ENCODE measurements around the gene TRPM5. TPM values are rescaled to one million over a fixed set of nuclear protein-coding genes. Genes with fewer than 3 reads are reported as not detected.

The TRPM5 gene
- total RNA-seq, 1 donor from 2014 or later = 0.09 TPM

DNA sequence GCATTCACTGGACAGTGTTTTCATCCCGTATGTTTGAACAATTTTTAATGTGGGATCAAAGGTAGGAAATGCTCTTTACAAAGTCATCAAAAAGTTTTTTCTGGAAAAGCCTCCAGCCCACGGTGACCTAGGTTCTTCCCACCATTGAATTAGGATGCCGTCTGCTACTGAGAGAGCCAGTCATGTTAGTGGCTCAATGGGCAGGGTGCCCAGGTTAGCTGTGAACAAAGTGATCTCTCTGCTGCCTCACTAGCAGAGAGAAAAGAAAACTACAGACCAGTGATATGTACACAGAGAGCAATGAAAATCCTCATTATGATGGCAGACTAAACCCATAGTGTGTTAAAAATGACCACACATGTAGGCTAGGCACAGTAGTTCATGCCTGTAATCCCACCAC, 32.9 kb upstream of the TRPM5 start:
- TF ChIP-seq, protein P1, sequence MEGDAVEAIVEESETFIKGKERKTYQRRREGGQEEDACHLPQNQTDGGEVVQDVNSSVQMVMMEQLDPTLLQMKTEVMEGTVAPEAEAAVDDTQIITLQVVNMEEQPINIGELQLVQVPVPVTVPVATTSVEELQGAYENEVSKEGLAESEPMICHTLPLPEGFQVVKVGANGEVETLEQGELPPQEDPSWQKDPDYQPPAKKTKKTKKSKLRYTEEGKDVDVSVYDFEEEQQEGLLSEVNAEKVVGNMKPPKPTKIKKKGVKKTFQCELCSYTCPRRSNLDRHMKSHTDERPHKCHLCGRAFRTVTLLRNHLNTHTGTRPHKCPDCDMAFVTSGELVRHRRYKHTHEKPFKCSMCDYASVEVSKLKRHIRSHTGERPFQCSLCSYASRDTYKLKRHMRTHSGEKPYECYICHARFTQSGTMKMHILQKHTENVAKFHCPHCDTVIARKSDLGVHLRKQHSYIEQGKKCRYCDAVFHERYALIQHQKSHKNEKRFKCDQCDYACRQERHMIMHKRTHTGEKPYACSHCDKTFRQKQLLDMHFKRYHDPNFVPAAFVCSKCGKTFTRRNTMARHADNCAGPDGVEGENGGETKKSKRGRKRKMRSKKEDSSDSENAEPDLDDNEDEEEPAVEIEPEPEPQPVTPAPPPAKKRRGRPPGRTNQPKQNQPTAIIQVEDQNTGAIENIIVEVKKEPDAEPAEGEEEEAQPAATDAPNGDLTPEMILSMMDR (conservative IDR thresholded peaks at IDR 0.05) = no peak
- Mint-ChIP-seq H3K27ac (ENCODE audit: unreplicated experiment) (no peak overlapping the region), H3K4me3 (no peak overlapping the region), H3K36me3 (ENCODE audit: low read depth) (peaks cover 9% of the 10 kb centered on the region), H3K9me3 (peaks cover 20% of the 10 kb centered on the region), H3K4me1 (no peaks in the 10 kb centered on the region), H3K27me3 (ENCODE audit: low read depth) (peaks cover 43% of the 10 kb centered on the region)
- DNase-seq (ENCODE audit: low read depth, low spot score) = no peak

DNA sequence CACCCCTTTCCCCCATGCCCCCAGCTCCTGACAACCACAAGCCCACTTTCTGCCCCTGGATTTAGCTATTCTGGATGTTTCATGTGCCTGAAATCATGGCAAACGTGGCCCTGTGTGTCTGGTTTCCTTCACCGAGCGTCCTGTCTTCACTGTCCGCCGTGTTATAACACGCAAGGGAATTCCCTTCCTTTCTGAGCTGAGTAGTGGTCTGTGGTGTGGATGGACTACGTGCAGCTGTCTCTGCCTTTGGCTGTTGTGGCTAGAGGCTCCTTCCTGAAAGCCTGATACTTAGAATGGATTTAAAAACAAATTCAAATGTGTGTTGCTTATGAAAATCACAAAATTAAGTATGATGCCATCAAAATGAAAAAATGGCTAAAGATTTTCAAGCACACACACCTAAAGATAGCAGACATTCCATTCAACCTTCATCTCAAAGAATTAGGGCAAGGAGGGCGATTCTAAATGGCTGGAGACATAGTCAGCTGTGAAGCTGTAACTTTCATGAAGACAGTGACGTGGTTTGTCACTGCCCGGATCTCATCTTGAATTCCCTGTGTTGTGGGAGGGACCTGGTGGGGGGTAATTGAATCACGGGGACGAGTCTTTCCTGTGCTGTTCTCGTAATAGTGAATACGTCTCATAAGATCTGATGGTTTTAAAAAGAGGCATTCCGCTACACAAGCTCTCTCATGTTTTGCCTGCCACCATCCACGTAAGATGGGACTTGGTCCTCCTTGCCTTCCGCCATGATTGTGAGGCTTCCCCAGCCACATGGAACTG, 31.0 kb upstream of the TRPM5 start:
- Mint-ChIP-seq H3K4me1 (no peaks in the 10 kb centered on the region), H3K27me3 (ENCODE audit: low read depth) (peaks cover 37% of the 10 kb centered on the region), H3K36me3 (ENCODE audit: low read depth) (peaks cover 5% of the 10 kb centered on the region), H3K27ac (ENCODE audit: unreplicated experiment) (peak overlapping the region; percentile 2), H3K9me3 (peaks cover 16% of the 10 kb centered on the region), H3K4me3 (no peak overlapping the region)
- DNase-seq (ENCODE audit: low read depth, low spot score) = no peak
- TF ChIP-seq, protein P1 (conservative IDR thresholded peaks at IDR 0.05) = no peak

DNA sequence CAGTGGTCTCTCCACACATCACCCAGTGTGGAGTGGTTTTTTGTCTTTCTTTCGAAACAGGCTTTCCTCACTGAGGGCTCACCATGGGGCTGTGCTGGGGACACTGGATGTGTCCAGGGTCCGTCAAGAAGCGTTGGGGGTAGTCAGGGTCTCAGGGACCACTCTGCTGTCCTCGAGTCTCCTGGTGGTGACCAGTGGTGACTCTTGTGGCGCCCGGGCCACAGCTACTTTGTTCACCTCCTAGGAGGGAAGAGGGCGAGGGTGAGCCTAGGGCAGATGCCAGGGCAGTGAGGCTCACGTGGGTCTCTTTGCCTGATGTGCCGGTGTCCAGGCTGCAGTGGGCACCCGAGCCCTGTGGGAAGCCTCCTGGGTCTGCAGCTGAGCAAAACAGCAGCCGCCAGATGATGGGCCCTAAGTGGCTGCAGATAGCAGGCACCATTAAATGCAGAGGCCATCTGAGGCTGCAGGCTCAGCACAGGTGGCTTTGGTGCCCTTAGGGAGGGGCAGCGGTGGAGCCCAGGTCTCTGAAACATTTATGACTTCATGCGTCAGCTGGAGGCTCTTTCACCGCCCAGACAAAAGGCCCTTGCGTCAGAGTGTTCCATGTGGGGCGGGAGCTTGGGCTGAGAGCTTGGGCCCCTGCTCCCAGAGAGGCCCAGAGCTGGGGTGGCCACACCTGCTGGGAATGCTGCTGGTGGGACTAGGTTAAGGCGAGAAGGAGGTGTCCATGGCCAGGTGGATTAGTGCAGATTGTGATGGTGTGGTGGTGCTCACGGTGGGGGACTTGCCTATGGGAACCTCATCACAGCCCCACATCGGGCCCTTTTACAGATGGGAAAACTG, 30.0 kb upstream of the TRPM5 start:
- no peaks in the 10 kb centered on the region for H3K36me3 Mint-ChIP-seq (ENCODE audit: low read depth)
- TF ChIP-seq, protein P1 (conservative IDR thresholded peaks at IDR 0.05) = no peak
- DNase-seq (ENCODE audit: low read depth, low spot score) = no peak
- H3K4me1 Mint-ChIP-seq = no peaks in the 10 kb centered on the region
- no peak overlapping the region for H3K4me3 Mint-ChIP-seq
- peaks cover 38% of the 10 kb centered on the region for H3K27me3 Mint-ChIP-seq (ENCODE audit: low read depth)
- H3K9me3 Mint-ChIP-seq = peaks cover 10% of the 10 kb centered on the region
- H3K27ac Mint-ChIP-seq (ENCODE audit: unreplicated experiment) = no peak overlapping the region

DNA sequence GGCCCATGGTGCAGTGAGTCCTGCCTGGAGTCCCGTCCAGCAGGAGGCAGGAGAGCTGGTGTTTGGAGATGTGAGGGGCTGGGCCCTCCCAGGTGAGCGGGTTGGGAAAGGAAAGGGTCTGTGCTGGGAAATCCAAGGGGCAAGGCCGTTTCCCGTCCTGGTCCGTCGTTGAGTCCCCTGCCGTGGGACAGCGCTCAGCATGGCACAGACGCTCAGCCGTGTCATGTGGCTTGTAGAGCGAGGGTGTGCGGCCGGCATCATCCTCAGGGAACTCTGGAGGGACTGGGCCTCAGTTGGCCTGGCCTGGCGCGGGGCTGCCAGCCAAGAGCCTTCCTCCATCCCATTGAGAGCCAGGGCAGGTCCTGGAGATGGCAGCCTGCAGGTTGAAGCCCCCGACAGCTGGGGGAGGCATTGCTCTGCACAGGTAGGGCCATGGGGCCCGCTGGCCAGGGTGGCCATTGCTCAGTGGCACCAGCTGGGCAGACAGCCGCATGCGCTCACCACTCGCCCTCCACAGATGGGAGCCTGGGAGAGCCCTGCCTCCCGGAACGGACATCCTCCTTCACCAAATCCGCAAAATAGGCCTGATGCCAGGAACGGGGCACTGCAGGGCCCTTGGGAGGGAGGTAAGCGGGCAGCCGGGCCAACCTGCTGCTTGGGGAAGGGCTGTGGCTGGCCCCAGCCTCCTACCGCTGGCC, 29.2 kb upstream of the TRPM5 start:
- Mint-ChIP-seq H3K9me3 (peaks cover 7% of the 10 kb centered on the region), H3K27me3 (ENCODE audit: low read depth) (peaks cover 42% of the 10 kb centered on the region), H3K27ac (ENCODE audit: unreplicated experiment) (no peak overlapping the region), H3K36me3 (ENCODE audit: low read depth) (no peaks in the 10 kb centered on the region), H3K4me1 (no peaks in the 10 kb centered on the region), H3K4me3 (no peak overlapping the region)
- no peak for DNase-seq (ENCODE audit: low read depth, low spot score)
- TF ChIP-seq, protein P1 (conservative IDR thresholded peaks at IDR 0.05) = no peak

DNA sequence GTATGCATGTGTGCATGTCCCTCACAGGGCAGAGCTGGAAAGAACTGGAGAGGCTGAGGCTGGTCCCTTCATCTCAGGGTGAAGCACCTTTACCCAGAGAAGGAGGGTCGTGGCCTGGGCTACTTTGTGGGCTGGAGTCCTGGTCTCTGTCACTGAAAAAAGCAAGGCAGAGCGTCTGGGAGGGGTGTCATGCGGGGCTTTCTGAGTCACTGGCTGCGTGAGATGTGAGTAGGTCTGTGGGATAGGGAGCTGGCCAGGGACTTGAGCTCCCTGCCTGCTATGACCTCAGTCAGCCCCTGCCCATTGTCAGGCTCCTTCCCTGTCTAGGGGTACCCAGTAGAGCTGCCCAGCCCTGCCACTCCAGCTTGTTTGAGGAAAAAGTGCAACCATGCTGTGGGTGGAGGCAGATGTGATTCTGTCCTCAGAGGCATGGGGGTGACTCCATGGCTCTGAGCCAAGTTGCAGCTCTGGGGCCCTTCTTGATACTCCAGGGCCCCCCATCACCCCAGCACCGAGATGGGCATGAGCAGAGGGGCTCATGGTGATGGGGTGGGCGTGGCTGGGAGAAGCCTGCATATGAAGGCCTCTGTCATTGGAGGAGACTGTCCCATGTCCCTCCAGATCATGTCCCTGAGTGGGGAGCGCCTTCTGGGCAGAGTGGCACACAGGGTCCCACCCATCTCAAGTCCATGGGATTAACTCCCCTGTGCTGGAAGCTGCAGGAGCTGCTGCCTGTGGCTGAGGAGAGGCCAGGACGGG, 28.3 kb upstream of the TRPM5 start:
- Mint-ChIP-seq H3K27ac (ENCODE audit: unreplicated experiment) (no peak overlapping the region), H3K27me3 (ENCODE audit: low read depth) (peaks cover 35% of the 10 kb centered on the region), H3K36me3 (ENCODE audit: low read depth) (no peaks in the 10 kb centered on the region), H3K4me3 (no peak overlapping the region), H3K4me1 (no peaks in the 10 kb centered on the region), H3K9me3 (peaks cover 3% of the 10 kb centered on the region)
- TF ChIP-seq, protein P1 (conservative IDR thresholded peaks at IDR 0.05) = no peak
- DNase-seq (ENCODE audit: low read depth, low spot score) = no peak

Measured in neural crest cell (in vitro differentiated cells).